ENCODE data around the gene ACSS3.
"Not testable (repeated sequence)": the region's sequence is repeated elsewhere in the genome, so short reads cannot be mapped to it uniquely, and the experiment has no call there.

- not testable (repeated sequence) for TF ChIP-seq CTCF, POLR2AphosphoS5, EP300 (IDR thresholded peaks at IDR 0.05)
Observed at GRCh38 chr12:81119069-81119468, 41.2 kb downstream of the ACSS3 start.
